ENCODE data around the gene KRCC1.
"Not testable (repeated sequence)": the region's sequence is repeated elsewhere in the genome, so short reads cannot be mapped to it uniquely, and the experiment has no call there.

KRCC1 gene

DNA sequence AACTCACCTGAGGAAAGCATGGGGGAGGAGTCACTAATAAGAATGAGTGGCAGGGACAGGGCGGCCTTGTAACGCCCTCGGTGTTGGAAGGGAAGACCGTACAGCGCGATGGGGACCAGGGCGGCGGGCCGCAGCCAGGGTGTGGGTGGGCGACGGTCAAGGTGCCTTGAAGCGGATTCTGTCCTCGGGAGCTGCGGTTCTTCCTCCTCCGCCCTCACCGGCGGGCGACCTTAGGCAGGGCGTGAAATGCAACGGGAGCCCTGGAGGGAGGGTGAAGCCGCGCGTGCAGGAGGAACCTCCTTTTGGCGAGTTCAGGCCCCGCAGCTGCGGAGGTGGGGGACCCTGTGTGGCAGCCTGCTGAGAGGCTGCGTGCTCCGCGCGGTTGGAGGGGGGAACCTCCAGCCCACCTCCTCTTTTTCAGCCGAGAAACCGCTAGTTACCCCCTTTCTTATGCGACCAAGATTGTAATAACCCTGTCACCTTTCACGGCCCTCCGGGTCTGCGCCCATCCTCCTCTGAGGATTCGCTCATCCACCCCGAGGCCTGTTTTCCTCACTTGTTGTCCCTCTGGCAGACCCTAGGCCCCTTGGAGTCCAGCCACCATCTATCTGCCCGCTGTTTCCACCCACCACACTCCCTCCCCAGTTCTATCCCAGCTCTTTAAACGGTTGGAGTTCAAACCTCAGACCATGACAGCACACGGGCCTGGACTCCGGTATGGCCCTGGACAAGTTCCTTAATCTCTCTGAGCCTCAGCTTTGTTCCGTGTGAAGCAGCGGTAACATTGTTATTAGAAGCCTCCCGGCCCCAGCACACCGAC, 38.4 kb downstream of the KRCC1 start:
- Mint-ChIP-seq H3K27me3 (peaks cover 4% of the 10 kb centered on the region), H3K9me3 (peaks cover 6% of the 10 kb centered on the region), H3K36me3 (peaks cover 2% of the 10 kb centered on the region), H3K4me3 (peak overlapping the region; percentile 92), H3K4me1 (peaks cover 28% of the 10 kb centered on the region), H3K27ac (peak overlapping the region; percentile 97)
- CTCF ChIA-PET, result interaction anchor here (0.6 to 0.9 kb wide), 3 partner anchors 11 to 175 kb away, joined by 3 to 4 read pairs (median 3); no protein-coding TSS in a partner anchor
- DNase-seq, result no peak

DNA sequence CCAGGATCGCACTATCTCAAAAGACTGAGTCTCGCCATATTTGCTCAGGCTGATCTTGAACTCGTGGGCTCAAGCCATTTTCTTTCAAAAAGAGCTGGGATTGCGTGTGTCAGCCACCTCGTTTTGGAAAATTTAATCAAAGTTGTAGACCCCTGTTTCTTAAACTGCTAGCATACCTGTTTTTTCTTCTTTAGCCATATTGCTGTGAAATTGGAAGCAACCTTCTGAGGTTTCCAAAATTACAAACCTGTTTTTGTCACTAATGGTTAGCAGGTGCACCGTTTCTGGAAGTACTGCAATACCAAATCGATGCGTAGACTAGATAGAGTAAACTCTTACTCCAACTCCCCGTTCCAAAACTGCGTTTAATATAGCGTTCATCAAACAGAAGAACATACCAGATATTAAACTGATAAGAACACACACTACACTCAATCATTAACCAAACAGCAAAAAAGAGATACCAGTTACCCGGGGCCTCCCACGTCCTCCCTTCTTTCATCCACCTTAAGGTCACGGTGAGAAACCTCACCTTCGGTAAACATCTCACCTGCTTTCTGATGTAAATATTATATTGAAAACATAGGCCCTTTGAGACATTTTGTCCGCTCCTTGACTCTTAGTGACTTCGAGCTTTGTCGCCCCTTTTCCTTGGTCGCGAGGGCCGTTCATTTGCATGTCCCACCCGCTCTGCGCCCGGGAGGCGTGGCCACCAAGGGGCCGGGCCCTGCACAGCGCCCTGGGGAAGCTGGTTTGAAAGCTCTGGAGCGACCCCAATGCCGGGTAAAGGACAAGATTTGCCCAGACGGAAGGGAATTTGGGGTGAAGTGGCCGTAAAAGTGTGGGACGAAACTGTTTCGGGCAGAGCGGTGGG, 39.3 kb downstream of the KRCC1 start, which contains the start of gene RNU2-63P:
Gene RNU2-63P (minus strand): TSS at position 462 of the 874 bp plus-strand sequence.
- peaks cover 2% of the 10 kb centered on the region for H3K36me3 Mint-ChIP-seq
- CTCF ChIA-PET, result interaction anchor here (0.6 to 1.4 kb wide), 3 partner anchors 12 to 15 kb away, joined by 3 to 4 read pairs (median 3); no protein-coding TSS in a partner anchor
- peaks cover 6% of the 10 kb centered on the region for H3K9me3 Mint-ChIP-seq
- DNase-seq, result peak; percentile 85
- H3K4me1 Mint-ChIP-seq, result peaks cover 28% of the 10 kb centered on the region
- peaks cover 7% of the 10 kb centered on the region for H3K27me3 Mint-ChIP-seq
- H3K27ac Mint-ChIP-seq, result peak within 1 kb of the TSS; percentile 97
- H3K4me3 Mint-ChIP-seq, result peak within 1 kb of the TSS; percentile 92

DNA sequence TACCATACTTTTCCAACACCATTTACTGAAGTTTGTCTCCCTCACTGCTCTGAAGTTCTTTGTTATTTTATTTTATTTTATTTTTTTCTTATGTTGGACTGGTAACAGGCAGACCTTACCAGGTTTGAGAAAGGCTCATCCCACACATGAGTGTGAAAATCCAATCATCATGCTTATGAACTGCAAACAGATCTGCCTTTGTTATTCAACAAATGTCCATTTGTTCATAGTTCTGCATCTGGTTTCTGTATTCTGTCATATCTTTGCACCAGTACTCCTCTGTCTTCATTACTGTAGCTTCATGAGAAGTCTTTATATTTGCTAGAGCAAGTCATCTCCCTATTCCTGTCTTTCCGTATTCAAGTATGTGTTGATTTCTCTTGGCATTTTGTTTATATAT, 44.6 kb downstream of the KRCC1 start:
- no peaks in the 10 kb centered on the region for H3K36me3 Mint-ChIP-seq
- peaks cover 6% of the 10 kb centered on the region for H3K4me1 Mint-ChIP-seq
- CTCF ChIA-PET, result interaction anchor here (1.5 to 2.4 kb wide), 2 partner anchors 9 to 49 kb away, joined by 6 to 16 read pairs; no protein-coding TSS in a partner anchor
- H3K9me3 Mint-ChIP-seq, result no peaks in the 10 kb centered on the region
- H3K4me3 Mint-ChIP-seq, result no peak overlapping the region
- DNase-seq, result no peak
- no peak overlapping the region for H3K27ac Mint-ChIP-seq
- H3K27me3 Mint-ChIP-seq, result peaks cover 3% of the 10 kb centered on the region

DNA sequence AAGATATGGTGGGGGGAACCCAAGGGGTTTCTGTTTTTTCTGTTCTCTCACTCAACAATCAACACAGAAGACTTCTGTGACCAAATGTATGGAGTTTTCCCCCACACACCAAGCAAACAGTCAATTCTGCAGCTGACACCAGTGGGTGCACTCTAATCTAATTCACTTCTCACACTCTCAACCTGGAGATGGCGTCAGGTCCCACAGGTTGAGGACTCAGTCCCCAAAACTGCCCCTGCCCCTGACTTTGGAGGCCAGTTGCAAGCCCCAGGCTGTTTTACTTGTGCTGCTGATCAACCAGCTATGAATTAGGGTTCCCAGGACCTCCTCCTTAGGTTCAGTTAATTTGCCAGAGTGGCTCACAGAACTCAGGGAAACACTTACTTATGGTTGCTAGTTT, 45.4 kb downstream of the KRCC1 start:
- peaks cover 4% of the 10 kb centered on the region for H3K4me1 Mint-ChIP-seq
- no peaks in the 10 kb centered on the region for H3K36me3 Mint-ChIP-seq
- DNase-seq, result no peak
- H3K27ac Mint-ChIP-seq, result no peak overlapping the region
- CTCF ChIA-PET, result interaction anchor here (1.1 to 2.4 kb wide), 4 partner anchors 8 to 177 kb away, joined by 3 to 16 read pairs (median 4); no protein-coding TSS in a partner anchor
- H3K9me3 Mint-ChIP-seq, result no peaks in the 10 kb centered on the region
- peaks cover 8% of the 10 kb centered on the region for H3K27me3 Mint-ChIP-seq
- H3K4me3 Mint-ChIP-seq, result no peak overlapping the region

DNA sequence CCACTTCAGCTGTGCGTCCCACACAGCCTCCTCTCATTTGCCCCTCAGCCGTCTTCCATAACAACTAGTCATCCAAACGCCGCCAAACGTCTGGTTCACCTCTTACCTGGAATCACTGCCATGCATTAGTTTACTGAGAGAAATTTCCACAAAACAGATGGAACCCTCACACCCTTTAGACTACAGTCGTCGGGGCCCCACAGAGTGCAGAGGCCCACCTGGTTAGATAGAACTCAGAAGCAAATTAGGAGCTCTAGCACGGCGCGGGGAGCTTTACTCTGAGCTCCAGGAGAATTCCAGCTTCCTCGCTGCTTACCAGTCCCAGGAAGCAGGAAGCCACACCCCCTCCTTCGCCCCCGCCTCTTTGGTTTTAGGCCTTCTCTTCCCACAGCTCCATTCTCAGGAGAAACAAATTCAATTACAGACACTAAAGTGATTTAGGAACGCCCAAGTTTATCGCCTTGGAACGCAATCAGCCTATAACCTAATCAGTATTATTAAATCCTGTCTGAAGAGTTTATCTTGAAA, 48.6 kb downstream of the KRCC1 start:
- no peak overlapping the region for H3K27ac Mint-ChIP-seq
- CTCF ChIA-PET, result no interaction called here
- H3K36me3 Mint-ChIP-seq, result no peaks in the 10 kb centered on the region
- no peak for DNase-seq
- no peak overlapping the region for H3K4me3 Mint-ChIP-seq
- H3K4me1 Mint-ChIP-seq, result peaks cover under 1% of the 10 kb centered on the region
- H3K27me3 Mint-ChIP-seq, result peaks cover 17% of the 10 kb centered on the region
- no peaks in the 10 kb centered on the region for H3K9me3 Mint-ChIP-seq

DNA sequence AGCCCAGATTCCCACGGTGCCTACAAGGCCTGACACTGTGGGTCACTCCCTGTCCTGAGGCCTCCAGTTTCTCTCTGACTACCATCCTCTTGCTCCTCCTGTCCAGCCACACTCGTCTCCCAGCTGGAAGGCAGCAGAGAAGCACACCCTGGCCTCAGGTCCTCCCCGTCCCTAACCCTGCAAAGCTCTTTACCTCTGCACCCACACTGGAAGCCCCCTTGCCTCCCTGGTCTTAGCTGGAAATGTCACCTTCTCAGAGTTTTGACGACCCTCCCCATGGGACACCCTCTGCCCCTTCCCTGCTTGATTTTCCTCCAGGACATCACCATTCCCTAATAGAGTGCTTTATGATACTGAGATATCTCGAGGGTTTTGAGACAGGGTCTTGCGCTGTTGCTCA, 49.8 kb downstream of the KRCC1 start:
- Mint-ChIP-seq H3K27ac (no peak overlapping the region), H3K27me3 (peaks cover 17% of the 10 kb centered on the region), H3K4me1 (peaks cover 6% of the 10 kb centered on the region), H3K4me3 (no peak overlapping the region), H3K36me3 (no peaks in the 10 kb centered on the region), H3K9me3 (no peaks in the 10 kb centered on the region)
- no peak for DNase-seq
- CTCF ChIA-PET, result interaction anchor here (0.5 to 0.7 kb wide), 2 partner anchors 54 to 136 kb away, joined by 3 to 4 read pairs; no protein-coding TSS in a partner anchor

DNA sequence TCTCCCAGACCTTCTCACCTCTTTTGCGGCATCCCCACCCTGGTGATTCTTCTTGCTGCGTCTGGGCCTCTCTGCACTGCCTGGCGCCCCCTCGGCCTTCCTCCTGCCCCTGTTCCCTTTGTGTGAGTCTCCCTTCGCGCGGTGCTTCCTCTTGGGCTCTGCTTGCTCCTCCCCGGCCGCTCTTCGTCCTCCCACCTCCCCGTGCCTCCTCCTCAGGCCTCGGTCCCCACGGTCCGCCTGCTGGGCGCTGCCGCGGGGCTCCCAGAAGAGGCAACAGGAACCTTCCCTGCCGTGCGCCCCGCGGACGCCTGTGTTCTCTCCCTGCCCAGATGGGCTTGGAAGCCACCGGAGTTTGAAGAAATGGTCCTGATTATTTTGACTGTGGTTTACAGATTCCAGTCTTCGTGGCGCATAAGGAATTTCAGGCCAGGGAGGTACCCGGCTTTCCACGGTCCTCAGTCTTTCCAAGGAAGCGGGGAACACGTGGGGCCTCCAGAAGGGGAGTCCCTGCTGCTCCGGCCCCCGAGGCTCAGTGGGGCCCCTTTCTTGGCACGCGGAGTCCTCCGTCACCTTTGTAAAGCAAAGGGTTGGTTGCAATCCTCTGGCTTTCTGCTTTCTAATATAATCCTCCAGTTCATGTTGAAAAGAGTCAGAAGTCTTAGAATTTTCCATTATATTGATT, 52.4 kb downstream of the KRCC1 start:
- Mint-ChIP-seq H3K36me3 (no peaks in the 10 kb centered on the region), H3K27ac (no peak overlapping the region), H3K4me1 (peaks cover 6% of the 10 kb centered on the region), H3K9me3 (no peaks in the 10 kb centered on the region), H3K27me3 (peaks cover 17% of the 10 kb centered on the region), H3K4me3 (no peak overlapping the region)
- no peak for DNase-seq
- CTCF ChIA-PET, result interaction anchor here (1.2 to 2.1 kb wide), 3 partner anchors 8 to 57 kb away, joined by 3 to 16 read pairs (median 4); no protein-coding TSS in a partner anchor

DNA sequence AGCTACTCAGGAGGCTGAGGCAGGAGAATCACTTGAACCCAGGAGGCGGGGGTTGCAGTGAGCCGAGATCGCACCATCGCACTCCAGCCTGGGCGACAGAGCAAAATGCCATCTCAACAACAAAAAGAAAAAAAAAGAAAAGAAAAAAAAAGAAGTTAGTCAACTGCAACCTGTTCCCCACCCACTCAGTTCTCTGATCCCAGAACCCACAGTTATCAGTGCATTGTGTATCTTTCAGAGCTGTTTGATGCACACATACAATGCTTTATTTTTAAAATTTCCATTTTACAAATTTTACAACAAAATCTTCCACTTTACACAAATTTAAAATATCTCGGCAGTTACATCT, 53.2 kb downstream of the KRCC1 start:
- Mint-ChIP-seq H3K27ac (no peak overlapping the region), H3K4me3 (no peak overlapping the region), H3K4me1 (peaks cover 6% of the 10 kb centered on the region), H3K27me3 (peaks cover 17% of the 10 kb centered on the region), H3K9me3 (no peaks in the 10 kb centered on the region), H3K36me3 (no peaks in the 10 kb centered on the region)
- DNase-seq, result no peak
- CTCF ChIA-PET, result interaction anchor here (0.9 to 2.1 kb wide), 6 partner anchors 9 to 158 kb away, joined by 3 to 16 read pairs (median 4); no protein-coding TSS in a partner anchor

DNA sequence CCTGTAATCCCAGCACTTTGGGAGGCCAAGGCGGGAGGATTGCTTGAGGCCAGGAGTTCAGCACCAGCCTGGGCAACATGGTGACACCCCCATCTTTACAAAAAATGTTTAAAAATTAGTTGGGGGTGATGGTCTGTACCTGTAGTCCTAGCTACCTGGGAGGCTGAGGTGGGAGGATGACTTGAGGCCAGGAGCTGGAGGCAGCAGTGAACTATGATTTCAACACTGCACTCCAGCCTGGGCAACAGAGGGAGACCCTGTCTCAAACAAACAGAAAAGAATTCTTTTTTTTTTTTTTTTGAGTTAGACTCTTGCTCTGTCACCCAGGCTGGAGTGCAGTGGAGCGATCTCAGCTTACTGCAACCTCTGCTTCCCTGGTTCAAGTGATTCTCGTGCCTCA, 55.1 kb downstream of the KRCC1 start:
- not testable (repeated sequence) for H3K9me3 Mint-ChIP-seq, DNase-seq, H3K4me1 Mint-ChIP-seq, H3K4me3 Mint-ChIP-seq, H3K27ac Mint-ChIP-seq, H3K36me3 Mint-ChIP-seq
- peaks cover 13% of the 10 kb centered on the region for H3K27me3 Mint-ChIP-seq
- CTCF ChIA-PET, result interaction anchor here (0.6 kb wide), 1 partner anchor 38 kb away, joined by 5 read pairs; no protein-coding TSS in a partner anchor

DNA sequence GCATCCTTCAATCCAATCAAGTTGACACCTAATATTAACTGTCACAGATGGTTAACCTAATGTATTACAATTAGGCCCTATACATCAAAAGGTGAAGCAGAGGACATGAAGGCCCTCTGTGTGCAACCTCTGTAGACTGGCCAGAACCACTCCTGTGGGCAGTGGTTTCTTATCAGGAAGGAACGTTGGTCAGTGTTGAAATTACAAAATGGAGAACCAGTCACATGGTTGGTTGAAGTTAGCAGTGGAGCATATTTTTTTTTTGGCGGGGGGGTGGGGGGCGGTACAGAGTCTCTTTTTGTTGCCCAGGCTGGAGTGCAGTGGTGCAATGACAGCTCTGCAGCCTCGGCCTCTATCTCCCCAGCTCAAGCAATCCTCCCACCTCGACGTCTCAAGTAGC, 59.0 kb downstream of the KRCC1 start:
- Mint-ChIP-seq H3K9me3 (no peaks in the 10 kb centered on the region), H3K27ac (no peak overlapping the region), H3K4me1 (peaks cover 1% of the 10 kb centered on the region), H3K4me3 (no peak overlapping the region), H3K36me3 (no peaks in the 10 kb centered on the region), H3K27me3 (no peaks in the 10 kb centered on the region)
- CTCF ChIA-PET, result no interaction called here
- DNase-seq, result no peak

DNA sequence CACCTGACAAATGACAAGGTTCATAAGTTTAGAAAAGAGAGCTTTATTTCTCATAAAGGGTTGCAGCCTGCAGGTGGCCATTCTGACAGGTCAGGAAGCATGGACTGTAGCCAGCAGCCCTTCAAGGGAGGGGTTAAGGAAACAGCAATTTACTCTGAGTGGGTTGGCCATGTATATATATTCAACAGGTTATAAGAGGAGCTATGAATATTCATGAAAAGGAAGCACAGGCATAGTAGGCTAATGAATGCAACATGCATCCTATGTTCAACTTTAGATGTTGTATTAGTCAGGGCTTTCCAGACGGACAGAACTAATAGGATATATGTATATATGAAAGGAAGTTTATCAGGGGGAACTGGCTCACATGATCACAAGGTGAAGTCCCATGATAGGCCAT, 59.8 kb downstream of the KRCC1 start:
- Mint-ChIP-seq H3K9me3 (no peaks in the 10 kb centered on the region), H3K4me1 (no peaks in the 10 kb centered on the region), H3K27me3 (no peaks in the 10 kb centered on the region), H3K27ac (no peak overlapping the region), H3K36me3 (no peaks in the 10 kb centered on the region), H3K4me3 (no peak overlapping the region)
- CTCF ChIA-PET, result no interaction called here
- no peak for DNase-seq

DNA sequence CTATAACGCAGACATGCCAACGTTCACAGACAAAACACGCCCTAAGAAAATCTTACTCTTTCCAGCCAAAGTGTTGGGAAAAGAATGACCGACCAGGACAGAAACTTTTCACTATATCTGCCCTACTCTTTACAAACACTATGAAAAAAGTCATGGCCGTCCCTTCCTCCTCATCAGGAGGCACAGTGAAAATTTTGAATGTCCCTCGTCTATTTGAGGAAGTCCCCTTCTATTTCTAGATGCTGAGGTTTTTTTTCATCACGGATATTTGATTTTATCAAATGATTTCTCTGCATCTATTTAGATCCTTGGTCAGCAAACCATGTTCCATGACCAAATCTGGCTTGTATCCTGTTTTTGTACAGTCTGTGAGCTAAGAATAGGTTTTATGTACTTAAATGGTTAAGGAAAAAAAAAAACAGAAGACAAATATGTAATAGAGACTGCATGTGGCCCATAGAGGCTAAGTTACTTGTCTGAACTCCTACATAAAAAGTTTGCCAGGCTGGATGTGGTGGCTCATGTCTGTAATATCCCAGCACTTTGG, 61.2 kb downstream of the KRCC1 start:
- H3K36me3 Mint-ChIP-seq, CTCF ChIA-PET, H3K4me3 Mint-ChIP-seq, H3K27me3 Mint-ChIP-seq, H3K27ac Mint-ChIP-seq, H3K9me3 Mint-ChIP-seq, H3K4me1 Mint-ChIP-seq, DNase-seq: not testable (repeated sequence)

DNA sequence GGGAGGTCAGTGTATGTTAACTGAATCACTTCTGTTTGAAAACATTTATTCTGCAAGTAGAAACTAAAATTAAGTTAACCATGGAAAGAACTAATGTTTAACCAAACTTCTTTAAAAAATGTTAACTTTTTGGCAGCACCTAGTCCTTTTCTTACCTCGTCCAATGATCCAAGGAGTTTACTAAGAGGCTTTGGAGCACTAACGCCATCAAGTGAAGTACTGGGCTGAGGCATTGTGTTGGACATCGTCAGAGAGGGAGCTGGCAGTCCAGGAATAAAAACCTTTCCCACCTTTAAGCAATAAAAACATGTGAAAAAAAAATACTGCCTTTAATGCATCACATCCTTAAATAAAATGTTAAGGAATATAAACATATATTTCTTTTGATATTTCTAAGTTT, 63.0 kb downstream of the KRCC1 start:
- H3K27me3 Mint-ChIP-seq, H3K27ac Mint-ChIP-seq, DNase-seq, CTCF ChIA-PET, H3K4me3 Mint-ChIP-seq, H3K36me3 Mint-ChIP-seq, H3K9me3 Mint-ChIP-seq, H3K4me1 Mint-ChIP-seq: not testable (repeated sequence)
